HL-60 (cell line): ENCODE data around the gene LAMP1.

Source experiments
- DNase-seq, 2 experiments: peaks; one replicate each; pipeline ENCODE4 v3.0.0-alpha.2; 2010 to 2020; ENCODE audit warnings: low read depth in 1 of 2, low spot score in 1 of 2
- H3K27ac ChIP-seq: fragments of 250-450 bp; sonication (Bioruptor Pico); replicated peaks from 2 replicates; pipeline ENCODE4 v1.5.1; 2020; ENCODE audit warnings: mild to moderate bottlenecking, moderate library complexity
- H3K27me3 ChIP-seq: fragments of 250-450 bp; sonication (Bioruptor Pico); 2 replicates; pipeline ENCODE4 v1.5.1; 2021; ENCODE audit warnings: mild to moderate bottlenecking, moderate library complexity; ENCODE audit not compliant: insufficient read depth, poor library complexity, severe bottlenecking
- H3K4me3 ChIP-seq: replicated peaks from 2 replicates; pipeline ENCODE4 v1.5.1; 2011; ENCODE audit warnings: mild to moderate bottlenecking, control low read depth, low read length; ENCODE audit not compliant: insufficient read depth
- CTCF ChIP-seq: IDR thresholded peaks from one replicate; pipeline ENCODE4 v1.5.1; 2011; ENCODE audit warnings: low read length, control low read depth, inconsistent platforms; ENCODE audit not compliant: insufficient read depth
- GABPA ChIP-seq: IDR thresholded peaks from 2 replicates; pipeline ENCODE4 v1.6.1; 2012; ENCODE audit warnings: low read depth
- POLR2AphosphoS5 ChIP-seq: IDR thresholded peaks from 2 replicates; pipeline ENCODE4 v1.6.1; 2012; ENCODE audit warnings: low read depth
- SPI1 ChIP-seq: IDR thresholded peaks from 2 replicates; pipeline ENCODE4 v1.6.1; 2012; ENCODE audit warnings: low read depth, mild to moderate bottlenecking, borderline replicate concordance
- TF ChIP-seq, protein P1 (sequence below): IDR thresholded peaks from 2 replicates; pipeline ENCODE4 v1.6.1; 2012; ENCODE audit warnings: low read depth; ENCODE audit not compliant: insufficient replicate concordance

Gene LAMP1

GRCh38 chr13:113350065-113350937, 53.3 kb downstream of the LAMP1 start:
- TF ChIP-seq POLR2AphosphoS5 (no peak), CTCF (no peak), GABPA (no peak), SPI1 (no peak)
- TF ChIP-seq, protein P1, sequence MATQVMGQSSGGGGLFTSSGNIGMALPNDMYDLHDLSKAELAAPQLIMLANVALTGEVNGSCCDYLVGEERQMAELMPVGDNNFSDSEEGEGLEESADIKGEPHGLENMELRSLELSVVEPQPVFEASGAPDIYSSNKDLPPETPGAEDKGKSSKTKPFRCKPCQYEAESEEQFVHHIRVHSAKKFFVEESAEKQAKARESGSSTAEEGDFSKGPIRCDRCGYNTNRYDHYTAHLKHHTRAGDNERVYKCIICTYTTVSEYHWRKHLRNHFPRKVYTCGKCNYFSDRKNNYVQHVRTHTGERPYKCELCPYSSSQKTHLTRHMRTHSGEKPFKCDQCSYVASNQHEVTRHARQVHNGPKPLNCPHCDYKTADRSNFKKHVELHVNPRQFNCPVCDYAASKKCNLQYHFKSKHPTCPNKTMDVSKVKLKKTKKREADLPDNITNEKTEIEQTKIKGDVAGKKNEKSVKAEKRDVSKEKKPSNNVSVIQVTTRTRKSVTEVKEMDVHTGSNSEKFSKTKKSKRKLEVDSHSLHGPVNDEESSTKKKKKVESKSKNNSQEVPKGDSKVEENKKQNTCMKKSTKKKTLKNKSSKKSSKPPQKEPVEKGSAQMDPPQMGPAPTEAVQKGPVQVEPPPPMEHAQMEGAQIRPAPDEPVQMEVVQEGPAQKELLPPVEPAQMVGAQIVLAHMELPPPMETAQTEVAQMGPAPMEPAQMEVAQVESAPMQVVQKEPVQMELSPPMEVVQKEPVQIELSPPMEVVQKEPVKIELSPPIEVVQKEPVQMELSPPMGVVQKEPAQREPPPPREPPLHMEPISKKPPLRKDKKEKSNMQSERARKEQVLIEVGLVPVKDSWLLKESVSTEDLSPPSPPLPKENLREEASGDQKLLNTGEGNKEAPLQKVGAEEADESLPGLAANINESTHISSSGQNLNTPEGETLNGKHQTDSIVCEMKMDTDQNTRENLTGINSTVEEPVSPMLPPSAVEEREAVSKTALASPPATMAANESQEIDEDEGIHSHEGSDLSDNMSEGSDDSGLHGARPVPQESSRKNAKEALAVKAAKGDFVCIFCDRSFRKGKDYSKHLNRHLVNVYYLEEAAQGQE, result no peak
- H3K27ac ChIP-seq, result no peak overlapping the region
- H3K4me3 ChIP-seq, result no peak overlapping the region
- H3K27me3 ChIP-seq, result peaks cover 4% of the 10 kb centered on the region
- no peak for DNase-seq

- TF ChIP-seq CTCF (no peak), POLR2AphosphoS5 (no peak), GABPA (no peak), SPI1 (no peak)
- TF ChIP-seq, protein P1, result no peak
- Histone ChIP-seq H3K27me3 (peaks cover 4% of the 10 kb centered on the region), H3K27ac (no peak overlapping the region), H3K4me3 (no peak overlapping the region)
- DNase-seq, result no peak
Observed at GRCh38 chr13:113350938-113351335, 53.9 kb downstream of the LAMP1 start.

DNA sequence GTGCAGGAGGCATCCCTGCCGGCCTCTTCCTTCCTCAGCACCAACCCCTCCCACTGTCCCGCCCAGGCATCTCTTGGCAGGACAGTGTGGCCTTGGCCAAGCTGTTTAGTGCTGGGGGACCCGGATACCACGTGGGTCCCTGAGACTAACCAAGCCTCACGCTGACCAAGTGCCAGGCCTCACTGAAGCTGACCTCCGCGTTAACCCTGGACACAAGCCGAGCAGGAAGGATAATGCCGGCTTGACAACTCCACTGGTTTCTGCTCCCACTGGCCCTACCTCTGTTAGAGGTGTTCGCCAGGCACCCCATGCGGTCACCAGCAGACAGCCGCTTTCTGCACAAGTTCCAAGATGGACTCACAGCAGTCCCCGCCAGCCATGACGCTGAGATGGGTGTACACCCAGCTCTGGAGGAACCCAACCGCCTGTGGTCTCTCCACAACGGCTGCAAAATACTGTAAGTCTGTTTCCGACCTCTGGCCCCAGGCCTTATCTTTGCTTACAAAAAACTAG, 54.5 kb downstream of the LAMP1 start:
- H3K27ac ChIP-seq, result no peak overlapping the region
- peaks cover 6% of the 10 kb centered on the region for H3K27me3 ChIP-seq
- DNase-seq, result no peak
- no peak overlapping the region for H3K4me3 ChIP-seq
- TF ChIP-seq SPI1 (no peak), POLR2AphosphoS5 (no peak), GABPA (no peak), CTCF (no peak)
- TF ChIP-seq, protein P1, result no peak
